Ishikawa (cell line): Measurements from ENCODE around the gene GRK5.
A peak's percentile ranks its signal among the peaks of the same experiment; 100 is the strongest.

Source experiments
- CEBPB ChIP-seq: IDR thresholded peaks from 2 replicates; pipeline ENCODE4 v1.6.1; 2012
- CREB1 ChIP-seq: IDR thresholded peaks from 2 replicates; pipeline ENCODE4 v1.6.1; 2012; ENCODE audit warnings: low read depth
- EGR1 ChIP-seq: IDR thresholded peaks from 2 replicates; pipeline ENCODE4 v1.6.1; 2012
- EP300 ChIP-seq: IDR thresholded peaks from 2 replicates; pipeline ENCODE4 v1.6.1; 2012; ENCODE audit warnings: borderline replicate concordance
- FOXM1 ChIP-seq: IDR thresholded peaks from 2 replicates; pipeline ENCODE4 v1.6.1; 2012; ENCODE audit warnings: low read depth, borderline replicate concordance
- NFIC ChIP-seq: IDR thresholded peaks from 2 replicates; pipeline ENCODE4 v1.6.1; 2012
- RAD21 ChIP-seq: IDR thresholded peaks from 2 replicates; pipeline ENCODE4 v1.6.1; 2012; ENCODE audit warnings: low read depth
- TAF1 ChIP-seq: IDR thresholded peaks from 2 replicates; pipeline ENCODE4 v1.6.1; 2012; ENCODE audit warnings: low read depth, mild to moderate bottlenecking
- TCF12 ChIP-seq: IDR thresholded peaks from 2 replicates; pipeline ENCODE4 v1.6.1; 2012; ENCODE audit warnings: low read depth
- TEAD4 ChIP-seq: IDR thresholded peaks from 2 replicates; pipeline ENCODE4 v1.6.1; 2012
- YY1 ChIP-seq: IDR thresholded peaks from 2 replicates; pipeline ENCODE4 v1.6.1; 2012; ENCODE audit warnings: low read depth
- ZBTB7A ChIP-seq: IDR thresholded peaks from 2 replicates; pipeline ENCODE4 v1.6.1; 2012; ENCODE audit warnings: low read depth
- TF ChIP-seq, protein P1 (sequence below): IDR thresholded peaks from 2 replicates; pipeline ENCODE4 v1.6.1; 2012
- TF ChIP-seq, protein P2 (sequence below): IDR thresholded peaks from 2 replicates; pipeline ENCODE4 v1.6.1; 2012; ENCODE audit warnings: low read depth, mild to moderate bottlenecking

DNA sequence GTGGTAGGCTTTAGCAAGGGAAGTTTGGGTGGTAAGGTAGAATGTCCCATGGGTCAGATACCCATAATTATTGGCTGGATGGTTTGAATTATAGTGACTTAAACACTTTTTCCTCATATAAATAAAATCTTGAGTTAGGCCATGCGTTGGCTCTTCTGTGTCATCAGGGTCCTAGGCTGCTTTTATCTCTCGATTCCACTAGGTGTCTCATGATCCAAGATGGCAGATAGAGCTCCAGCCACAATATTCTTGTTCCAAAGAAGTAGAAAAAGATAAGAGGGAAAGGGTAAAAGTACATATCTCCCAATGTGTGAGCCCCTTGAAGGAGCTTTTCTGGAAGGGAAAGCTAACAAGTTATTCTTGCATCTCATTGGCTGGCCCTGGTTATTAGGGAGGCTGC is 144.7 kb downstream of the GRK5 start:
- no peak for TF ChIP-seq TCF12
- TF ChIP-seq, protein P1, sequence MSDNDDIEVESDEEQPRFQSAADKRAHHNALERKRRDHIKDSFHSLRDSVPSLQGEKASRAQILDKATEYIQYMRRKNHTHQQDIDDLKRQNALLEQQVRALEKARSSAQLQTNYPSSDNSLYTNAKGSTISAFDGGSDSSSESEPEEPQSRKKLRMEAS: no peak
- TF ChIP-seq TAF1: no peak
- no peak for TF ChIP-seq RAD21
- no peak for TF ChIP-seq EP300
- no peak for TF ChIP-seq CEBPB
- TF ChIP-seq, protein P2, sequence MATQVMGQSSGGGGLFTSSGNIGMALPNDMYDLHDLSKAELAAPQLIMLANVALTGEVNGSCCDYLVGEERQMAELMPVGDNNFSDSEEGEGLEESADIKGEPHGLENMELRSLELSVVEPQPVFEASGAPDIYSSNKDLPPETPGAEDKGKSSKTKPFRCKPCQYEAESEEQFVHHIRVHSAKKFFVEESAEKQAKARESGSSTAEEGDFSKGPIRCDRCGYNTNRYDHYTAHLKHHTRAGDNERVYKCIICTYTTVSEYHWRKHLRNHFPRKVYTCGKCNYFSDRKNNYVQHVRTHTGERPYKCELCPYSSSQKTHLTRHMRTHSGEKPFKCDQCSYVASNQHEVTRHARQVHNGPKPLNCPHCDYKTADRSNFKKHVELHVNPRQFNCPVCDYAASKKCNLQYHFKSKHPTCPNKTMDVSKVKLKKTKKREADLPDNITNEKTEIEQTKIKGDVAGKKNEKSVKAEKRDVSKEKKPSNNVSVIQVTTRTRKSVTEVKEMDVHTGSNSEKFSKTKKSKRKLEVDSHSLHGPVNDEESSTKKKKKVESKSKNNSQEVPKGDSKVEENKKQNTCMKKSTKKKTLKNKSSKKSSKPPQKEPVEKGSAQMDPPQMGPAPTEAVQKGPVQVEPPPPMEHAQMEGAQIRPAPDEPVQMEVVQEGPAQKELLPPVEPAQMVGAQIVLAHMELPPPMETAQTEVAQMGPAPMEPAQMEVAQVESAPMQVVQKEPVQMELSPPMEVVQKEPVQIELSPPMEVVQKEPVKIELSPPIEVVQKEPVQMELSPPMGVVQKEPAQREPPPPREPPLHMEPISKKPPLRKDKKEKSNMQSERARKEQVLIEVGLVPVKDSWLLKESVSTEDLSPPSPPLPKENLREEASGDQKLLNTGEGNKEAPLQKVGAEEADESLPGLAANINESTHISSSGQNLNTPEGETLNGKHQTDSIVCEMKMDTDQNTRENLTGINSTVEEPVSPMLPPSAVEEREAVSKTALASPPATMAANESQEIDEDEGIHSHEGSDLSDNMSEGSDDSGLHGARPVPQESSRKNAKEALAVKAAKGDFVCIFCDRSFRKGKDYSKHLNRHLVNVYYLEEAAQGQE: no peak
- no peak for TF ChIP-seq TEAD4
- no peak for TF ChIP-seq CREB1
- TF ChIP-seq FOXM1: no peak
- TF ChIP-seq YY1: 0 out of 2 replicates have a peak, but pooled peaks have one; percentile 17
- TF ChIP-seq EGR1: no peak
- no peak for TF ChIP-seq ZBTB7A
- no peak for TF ChIP-seq NFIC
